Stomach (tissue), 4 donors: ENCODE results near the gene ATP2B1.

Experiments
- POLR2A ChIP-seq, 4 donors: fragments of 450-650 bp; IDR thresholded peaks; one replicate each; pipeline ENCODE4 v1.6.1; 2016; ENCODE audit warnings: antibody characterized with exemption in 4 of 4, control low read depth in 2 of 4, mild to moderate bottlenecking in 1 of 4, moderate library complexity in 1 of 4
- TF ChIP-seq, protein P1 (sequence below), 7 experiments: fragments of 450-650 bp in 4 of 7; fragments of 200-600 bp in 3 of 7; sonication (generic) in 3 of 7; IDR thresholded peaks; one replicate each; pipeline ENCODE4 v1.5.1; 2016 to 2019; ENCODE audit warnings: antibody characterized with exemption in 7 of 7, control low read depth in 2 of 7, mild to moderate bottlenecking in 1 of 7

DNA sequence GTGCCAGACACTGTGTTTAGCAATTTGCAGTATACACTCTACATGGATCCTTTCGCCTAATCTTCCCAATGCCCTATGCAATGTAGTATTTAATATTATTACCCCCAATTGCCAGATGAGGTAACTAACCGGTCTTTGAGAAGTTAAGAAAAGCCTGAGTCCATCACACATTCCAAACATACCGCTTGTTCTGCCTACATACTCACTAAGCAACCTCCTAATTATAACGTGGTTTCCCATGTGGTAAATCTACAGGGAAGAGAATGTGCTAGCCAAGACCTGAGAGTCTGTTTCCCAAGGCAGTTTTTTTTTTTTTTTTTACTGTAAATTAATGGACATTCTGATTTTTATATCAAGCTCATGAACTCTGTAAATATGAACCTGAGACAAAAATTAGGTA is 37.2 kb downstream of the ATP2B1 start:
- TF ChIP-seq, protein P1, sequence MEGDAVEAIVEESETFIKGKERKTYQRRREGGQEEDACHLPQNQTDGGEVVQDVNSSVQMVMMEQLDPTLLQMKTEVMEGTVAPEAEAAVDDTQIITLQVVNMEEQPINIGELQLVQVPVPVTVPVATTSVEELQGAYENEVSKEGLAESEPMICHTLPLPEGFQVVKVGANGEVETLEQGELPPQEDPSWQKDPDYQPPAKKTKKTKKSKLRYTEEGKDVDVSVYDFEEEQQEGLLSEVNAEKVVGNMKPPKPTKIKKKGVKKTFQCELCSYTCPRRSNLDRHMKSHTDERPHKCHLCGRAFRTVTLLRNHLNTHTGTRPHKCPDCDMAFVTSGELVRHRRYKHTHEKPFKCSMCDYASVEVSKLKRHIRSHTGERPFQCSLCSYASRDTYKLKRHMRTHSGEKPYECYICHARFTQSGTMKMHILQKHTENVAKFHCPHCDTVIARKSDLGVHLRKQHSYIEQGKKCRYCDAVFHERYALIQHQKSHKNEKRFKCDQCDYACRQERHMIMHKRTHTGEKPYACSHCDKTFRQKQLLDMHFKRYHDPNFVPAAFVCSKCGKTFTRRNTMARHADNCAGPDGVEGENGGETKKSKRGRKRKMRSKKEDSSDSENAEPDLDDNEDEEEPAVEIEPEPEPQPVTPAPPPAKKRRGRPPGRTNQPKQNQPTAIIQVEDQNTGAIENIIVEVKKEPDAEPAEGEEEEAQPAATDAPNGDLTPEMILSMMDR (IDR thresholded peaks at IDR 0.05): no peak
- no peak for TF ChIP-seq POLR2A (IDR thresholded peaks at IDR 0.05)
